ENCODE data around the gene CPA5. TPM values are rescaled to one million over a fixed set of nuclear protein-coding genes. Genes with fewer than 3 reads are reported as not detected.

The CPA5 gene
- polyA plus RNA-seq, 1 of the 3 experiments (the other 2 are of a cell fraction): 1.3 TPM

GRCh38 chr7:130353196-130353595 is 8.6 kb downstream of the CPA5 start (continued):
- TF ChIP-seq IRF3 (IDR thresholded peaks at IDR 0.05; ENCODE audit: low read depth, low read length) (no peak), YY1 (IDR thresholded peaks at IDR 0.05; ENCODE audit: low read depth) (no peak), CHD2 (IDR thresholded peaks at IDR 0.05; ENCODE audit: low read length, partially characterized antibody) (no peak)

GRCh38 chr7:130356121-130356875 is 11.7 kb downstream of the CPA5 start:
- H3K27ac ChIP-seq (ENCODE audit: low read depth in 2 of 2, low read length in 1 of 2): peak overlapping the region; percentile 93
- H4K20me1 ChIP-seq (ENCODE audit: insufficient read depth): no peaks in the 10 kb centered on the region
- H3K9ac ChIP-seq: peak overlapping the region; percentile 62
- no peaks in the 10 kb centered on the region for H3K27me3 ChIP-seq (ENCODE audit: insufficient read depth)
- CTCF ChIA-PET: interaction anchor here (0.8 to 1.3 kb wide), 4 partner anchors 14 to 38 kb away, joined by 3 read pairs; no protein-coding TSS in a partner anchor
- peaks cover 27% of the 10 kb centered on the region for H3F3A ChIP-seq (replicated peaks; ENCODE audit: insufficient read depth)
- no peaks in the 10 kb centered on the region for H3K36me3 ChIP-seq (replicated peaks in 1 of 2; ENCODE audit: control insufficient read depth in 1 of 2, insufficient read depth in 2 of 2, low read length in 1 of 2)
- no peaks in the 10 kb centered on the region for H3K9me3 ChIP-seq
- peak overlapping the region; percentile 64 for H2AFZ ChIP-seq (ENCODE audit: low read depth)
- no peaks in the 10 kb centered on the region for H3K9me2 ChIP-seq
- POLR2A ChIA-PET: no interaction called here
- H3K4me3 ChIP-seq (ENCODE audit: low read depth in 2 of 2, low read length in 1 of 2): no peak overlapping the region
- WGBS (ENCODE audit: low lambda C conversion rate): 29% methylated on average over 8 of the region's 9 CpGs
- peak; percentile 42 for DNase-seq
- peaks cover 19 to 33% of the 10 kb centered on the region in 2 experiments; a peak in 3 of 4 replicates for H3K4me1 ChIP-seq (ENCODE audit: control insufficient read depth in 1 of 2, insufficient read depth in 2 of 2, low read depth in 1 of 2, low read length in 1 of 2)
- H3K4me2 ChIP-seq: peak overlapping the region; percentile 70
- H3K79me2 ChIP-seq (ENCODE audit: insufficient read depth): no peaks in the 10 kb centered on the region
- TF ChIP-seq IRF3 (IDR thresholded peaks at IDR 0.05; ENCODE audit: low read depth, low read length): no peak
- no peak for TF ChIP-seq RFX5 (IDR thresholded peaks at IDR 0.05; ENCODE audit: low read length)
- TF ChIP-seq REST (IDR thresholded peaks at IDR 0.05; ENCODE audit: low read depth, low read length): peak; percentile 84
- peak; percentile 80; the same call in 1 of the 2 replicates for TF ChIP-seq YY1 (IDR thresholded peaks at IDR 0.05; ENCODE audit: low read depth)
- TF ChIP-seq SMC3 (IDR thresholded peaks at IDR 0.05; ENCODE audit: low read depth, low read length): peak; percentile 9; the same call in 1 of the 2 replicates
- TF ChIP-seq POLR2AphosphoS5 (IDR thresholded peaks at IDR 0.05; ENCODE audit: low read depth, low read length): peak; percentile 96
- TF ChIP-seq MAX (IDR thresholded peaks at IDR 0.05; ENCODE audit: low read depth): peak; percentile 93
- TF ChIP-seq GATA2 (CRISPR knock-in tag; IDR thresholded peaks at IDR 0.05): no peak
- TF ChIP-seq USF2 (IDR thresholded peaks at IDR 0.05; ENCODE audit: borderline replicate concordance, low read depth, low read length): no peak
- peak; percentile 98 for TF ChIP-seq SIN3A (IDR thresholded peaks at IDR 0.05; ENCODE audit: borderline replicate concordance, low read depth, low read length)
- TF ChIP-seq GABPA (IDR thresholded peaks at IDR 0.05; ENCODE audit: low read depth): 0 out of 2 replicates have a peak, but pooled peaks have one; percentile 38
- peak; percentile 88 for TF ChIP-seq ZBTB33 (IDR thresholded peaks at IDR 0.05; ENCODE audit: borderline replicate concordance, low read depth)
- peak; percentile 99 for TF ChIP-seq JUND (IDR thresholded peaks at IDR 0.05)
- TF ChIP-seq TEAD4 (IDR thresholded peaks at IDR 0.05; ENCODE audit: borderline replicate concordance, insufficient read depth): peak; percentile 99
- peak; percentile 96 for TF ChIP-seq RXRA (IDR thresholded peaks at IDR 0.05; ENCODE audit: borderline replicate concordance, low read depth)
- peak; percentile 84; the same call in 1 of the 2 replicates for TF ChIP-seq FOXM1 (IDR thresholded peaks at IDR 0.05; ENCODE audit: low read depth)
- peak; percentile 83; the same call in 1 of the 2 replicates for TF ChIP-seq MEF2A (IDR thresholded peaks at IDR 0.05; ENCODE audit: borderline replicate concordance, low read depth)
- TF ChIP-seq TAF1 (IDR thresholded peaks at IDR 0.05; ENCODE audit: borderline replicate concordance, low read depth, low read length): peak; percentile 55; the same call in 1 of the 2 replicates
- TF ChIP-seq EZH2phosphoT487 (IDR thresholded peaks at IDR 0.05; ENCODE audit: borderline replicate concordance, low read depth): no peak

All from SK-N-SH (cell line).